GM12878 (cell line): Measurements from ENCODE around the gene LRRC74B. TPM values are rescaled to one million over a fixed set of nuclear protein-coding genes. Genes with fewer than 3 reads are reported as not detected.
A peak's percentile ranks its signal among the peaks of the same experiment; 100 is the strongest.

Experiments
- ATAC-seq: fragments of 200-7000 bp; cut with Tn5 transposase; 3 replicates; pipeline ENCODE4 v1.9.1; 2020; ENCODE audit warnings: mild to moderate bottlenecking, moderate library complexity
- BruUV-seq: library from RNA; stranded (reverse); fragments of 400-500 nt; replicated peaks from 2 replicates; lab custom pipeline; 2021; lab: Mats Ljungman, UMichigan
- CTCF ChIA-PET: fragments of 300-600 bp; sonication (Branson Sonifier 250); formaldehyde crosslinking; extraction: SDS; loops from one replicate; lab custom pipeline; 2021; ENCODE audit warnings: inconsistent platforms; lab: Yijun Ruan, JAX
- POLR2A ChIA-PET: fragments of 350-600 bp; formaldehyde crosslinking; extraction: SDS; loops from one replicate; lab custom pipeline; 2021; ENCODE audit warnings: inconsistent platforms; lab: Charles Lee
- RAD21 ChIA-PET: fragments of 300-600 bp; sonication (Branson Sonifier 250); formaldehyde crosslinking; loops from one replicate; lab custom pipeline; 2023; ENCODE audit warnings: antibody characterized with exemption; ENCODE audit not compliant: unreplicated experiment; lab: Charles Lee
- SMC1A ChIA-PET: fragments of 300-600 bp; sonication (Branson Sonifier 250); formaldehyde crosslinking; loops from one replicate; lab custom pipeline; 2023; ENCODE audit not compliant: unreplicated experiment, uncharacterized antibody; lab: Charles Lee
- DNase-seq: peaks from one replicate; pipeline ENCODE4 v3.0.0-alpha.2; 2011; ENCODE audit warnings: low read depth, low spot score
- FAIRE-seq: peaks from 3 replicates; lab custom pipeline; 2011; peaks lifted over from hg19 to GRCh38; lab: Jason Lieb, UNC
- H2AFZ ChIP-seq: 2 replicates; pipeline ENCODE4 v1.6.0; 2011; ENCODE audit warnings: low read depth, low read length, control low read depth; ENCODE audit not compliant: control insufficient read depth
- H3K27ac ChIP-seq: 2 replicates; pipeline ENCODE4 v1.5.1; 2011; ENCODE audit warnings: control low read depth; ENCODE audit not compliant: control insufficient read depth, insufficient read depth
- H3K27me3 ChIP-seq, 2 experiments: replicated peaks in 1 of 2; 2 replicates each; pipeline versions ENCODE4 v1.6.0 to v1.6.1; 2011; ENCODE audit warnings: low read length in 1 of 2; ENCODE audit not compliant: control insufficient read depth in 2 of 2, insufficient read depth in 2 of 2
- H3K36me3 ChIP-seq, 2 experiments: 2 replicates each; pipeline ENCODE4 v1.5.1; 2011; ENCODE audit warnings: low read length in 1 of 2; ENCODE audit not compliant: control insufficient read depth in 2 of 2, insufficient read depth in 2 of 2
- H3K4me1 ChIP-seq: 2 replicates; pipeline ENCODE4 v1.6.1; 2011; ENCODE audit warnings: mild to moderate bottlenecking, low read length, moderate library complexity, mixed read lengths; ENCODE audit not compliant: control insufficient read depth, insufficient read depth
- H3K4me2 ChIP-seq: 2 replicates; pipeline ENCODE4 v1.6.0; 2011; ENCODE audit warnings: control low read depth; ENCODE audit not compliant: control insufficient read depth, insufficient read depth
- H3K4me3 ChIP-seq: fragments of 200-600 bp; sonication (generic); 2 replicates; pipeline ENCODE4 v1.5.1; 2016
- H3K79me2 ChIP-seq: 2 replicates; pipeline ENCODE4 v1.6.0; 2011; ENCODE audit warnings: low read length; ENCODE audit not compliant: control insufficient read depth, insufficient read depth
- H3K9ac ChIP-seq: 2 replicates; pipeline ENCODE4 v1.8.0; 2011; ENCODE audit warnings: low read length, control low read depth, mixed read lengths; ENCODE audit not compliant: control insufficient read depth, insufficient read depth
- H3K9me3 ChIP-seq: replicated peaks from 3 replicates; pipeline ENCODE4 v1.5.1; 2011; ENCODE audit warnings: mild to moderate bottlenecking, low read length; ENCODE audit not compliant: control insufficient read depth, insufficient read depth
- H4K20me1 ChIP-seq: 2 replicates; pipeline ENCODE4 v1.6.0; 2011; ENCODE audit not compliant: control insufficient read depth, insufficient read depth
- CBFB ChIP-seq: IDR thresholded peaks from 2 replicates; pipeline ENCODE4 v1.6.1; 2016; ENCODE audit warnings: antibody characterized with exemption, low read depth
- CREM ChIP-seq: IDR thresholded peaks from 2 replicates; pipeline ENCODE4 v1.6.1; 2014; ENCODE audit warnings: antibody characterized with exemption, low read depth
- FOXM1 ChIP-seq: IDR thresholded peaks from 2 replicates; pipeline ENCODE4 v1.6.1; 2012; ENCODE audit warnings: low read depth, mild to moderate bottlenecking, inconsistent platforms, low read length, moderate library complexity
- JUNB ChIP-seq: IDR thresholded peaks from 2 replicates; pipeline ENCODE4 v1.6.1; 2016; ENCODE audit warnings: antibody characterized with exemption, mild to moderate bottlenecking
- NFIC ChIP-seq: IDR thresholded peaks from 2 replicates; pipeline ENCODE4 v1.6.1; 2012; ENCODE audit warnings: low read depth, mild to moderate bottlenecking, inconsistent platforms, low read length, moderate library complexity
- RUNX3 ChIP-seq: IDR thresholded peaks from 2 replicates; pipeline ENCODE4 v1.6.1; 2012; ENCODE audit warnings: low read length, inconsistent platforms
- WGBS: methylation state at CpG from one replicate; pipeline ENCODE4 v1.1.6; 2016; ENCODE audit warnings: low lambda C conversion rate; ENCODE audit not compliant: insufficient replicate concordance, insufficient coverage; ENCODE audit errors: missing lambda C conversion rate; 5-methylcytosine and 5-hydroxymethylcytosine counted together
- in situ Hi-C: fragments of 300-500 bp; cut with MboI; formaldehyde crosslinking; loops from 9 replicates; pipeline ENCODE4 v1.14.3; 2018; ENCODE audit warnings: mixed read lengths
- intact Hi-C: fragments of 100-400 bp; cut with micrococcal nuclease; formaldehyde crosslinking; loops from one replicate; pipeline ENCODE4 v1.14.2; 2022; ENCODE audit not compliant: unreplicated experiment
- polyA plus RNA-seq, 11 experiments: library from polyadenylated mRNA; depleted of rRNA in 4 of 11; unstranded in 6 of 11; stranded (reverse) in 5 of 11; fragments of >200 nt; fragmentation: Nextera tagmentation in 4 of 11; fragmentation: Illumina TruSeq in 1 of 11; extraction: Ambion mirVana in 4 of 11; extraction: Trizol in 1 of 11; gene quantifications; 1 replicate in 1 of 11; 2 replicates in 10 of 11; pipeline versions ENCODE4 v1.2.1 to v1.2.3, GENCODE V29; 2011 to 2016; ENCODE audit warnings: inconsistent platforms in 2 of 11, missing spikeins in 2 of 11, low read depth in 1 of 11
- total RNA-seq, 4 experiments: library from RNA; depleted of rRNA in 3 of 4; stranded (reverse); fragments of >200 nt in 3 of 4; fragmentation: Illumina TruSeq in 1 of 4; extraction: Trizol in 1 of 4; gene quantifications; 2 replicates each; pipeline versions ENCODE4 v1.2.1 to v1.2.3, GENCODE V29; 2013 to 2021
- TF ChIP-seq, protein P1 (sequence below): fragments of 450-650 bp; IDR thresholded peaks from 2 replicates; pipeline ENCODE4 v1.6.1; 2017; ENCODE audit warnings: mild to moderate bottlenecking, moderate library complexity

The LRRC74B gene
- total and polyA plus RNA-seq, 10 of the 15 experiments (the other 5 are each of a cell fraction or from before 2014, with no cell fraction given): not detected

DNA sequence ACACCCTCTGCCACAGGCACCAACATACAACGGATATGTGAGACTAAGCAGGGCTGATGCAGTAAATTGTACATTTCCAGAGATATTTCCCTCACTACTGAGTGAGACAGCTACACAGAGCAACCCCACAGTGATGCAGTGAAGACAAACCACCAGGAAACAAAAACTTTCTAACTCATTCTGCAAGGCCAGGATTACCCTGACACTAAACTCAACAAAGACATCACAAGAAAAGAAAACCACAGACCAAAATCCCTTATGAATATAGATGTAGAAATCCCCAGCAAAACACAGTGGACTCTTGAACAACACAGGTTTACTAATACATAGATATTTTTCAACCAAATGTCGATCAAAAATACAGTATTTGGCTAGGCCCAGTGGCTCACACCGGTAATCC lies 11.9 kb upstream of the LRRC74B start:
- DNase-seq (no peak), ATAC-seq (peak; percentile 82), FAIRE-seq (peak; percentile 75)
- Histone ChIP-seq H2AFZ (no peak overlapping the region), H3K9ac (no peak overlapping the region), H3K4me1 (peaks cover 7% of the 10 kb centered on the region), H3K79me2 (no peaks in the 10 kb centered on the region), H3K9me3 (no peaks in the 10 kb centered on the region), H3K4me2 (no peak overlapping the region), H3K36me3 (no peaks in the 10 kb centered on the region), H3K27ac (no peak overlapping the region), H3K4me3 (no peak overlapping the region), H4K20me1 (no peaks in the 10 kb centered on the region), H3K27me3 (no peaks in the 10 kb centered on the region; a peak in 1 of 4 replicates)
- RAD21 ChIA-PET: interaction anchor here (0.6 kb wide), 1 partner anchor 32 kb away, joined by 3 read pairs; no protein-coding TSS in a partner anchor
- peak; percentile 58 for TF ChIP-seq JUNB
- peak; percentile 44; the same call in 1 of the 2 replicates for TF ChIP-seq FOXM1
- TF ChIP-seq CREM: no peak
- peak; percentile 86 for TF ChIP-seq RUNX3
- TF ChIP-seq, protein P1, sequence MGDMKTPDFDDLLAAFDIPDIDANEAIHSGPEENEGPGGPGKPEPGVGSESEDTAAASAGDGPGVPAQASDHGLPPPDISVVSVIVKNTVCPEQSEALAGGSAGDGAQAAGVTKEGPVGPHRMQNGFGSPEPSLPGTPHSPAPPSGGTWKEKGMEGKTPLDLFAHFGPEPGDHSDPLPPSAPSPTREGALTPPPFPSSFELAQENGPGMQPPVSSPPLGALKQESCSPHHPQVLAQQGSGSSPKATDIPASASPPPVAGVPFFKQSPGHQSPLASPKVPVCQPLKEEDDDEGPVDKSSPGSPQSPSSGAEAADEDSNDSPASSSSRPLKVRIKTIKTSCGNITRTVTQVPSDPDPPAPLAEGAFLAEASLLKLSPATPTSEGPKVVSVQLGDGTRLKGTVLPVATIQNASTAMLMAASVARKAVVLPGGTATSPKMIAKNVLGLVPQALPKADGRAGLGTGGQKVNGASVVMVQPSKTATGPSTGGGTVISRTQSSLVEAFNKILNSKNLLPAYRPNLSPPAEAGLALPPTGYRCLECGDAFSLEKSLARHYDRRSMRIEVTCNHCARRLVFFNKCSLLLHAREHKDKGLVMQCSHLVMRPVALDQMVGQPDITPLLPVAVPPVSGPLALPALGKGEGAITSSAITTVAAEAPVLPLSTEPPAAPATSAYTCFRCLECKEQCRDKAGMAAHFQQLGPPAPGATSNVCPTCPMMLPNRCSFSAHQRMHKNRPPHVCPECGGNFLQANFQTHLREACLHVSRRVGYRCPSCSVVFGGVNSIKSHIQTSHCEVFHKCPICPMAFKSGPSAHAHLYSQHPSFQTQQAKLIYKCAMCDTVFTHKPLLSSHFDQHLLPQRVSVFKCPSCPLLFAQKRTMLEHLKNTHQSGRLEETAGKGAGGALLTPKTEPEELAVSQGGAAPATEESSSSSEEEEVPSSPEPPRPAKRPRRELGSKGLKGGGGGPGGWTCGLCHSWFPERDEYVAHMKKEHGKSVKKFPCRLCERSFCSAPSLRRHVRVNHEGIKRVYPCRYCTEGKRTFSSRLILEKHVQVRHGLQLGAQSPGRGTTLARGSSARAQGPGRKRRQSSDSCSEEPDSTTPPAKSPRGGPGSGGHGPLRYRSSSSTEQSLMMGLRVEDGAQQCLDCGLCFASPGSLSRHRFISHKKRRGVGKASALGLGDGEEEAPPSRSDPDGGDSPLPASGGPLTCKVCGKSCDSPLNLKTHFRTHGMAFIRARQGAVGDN: no peak
- 0 out of 2 replicates have a peak, but pooled peaks have one; percentile 44 for TF ChIP-seq CBFB
- peak; percentile 68; the same call in 1 of the 2 replicates for TF ChIP-seq NFIC
- WGBS: 5% methylated on average over 3 of the region's 3 CpGs
- intact Hi-C loops (no loop called here), in situ Hi-C loops (no loop called here)
- POLR2A ChIA-PET: no interaction called here
- SMC1A ChIA-PET: interaction anchor here (1.2 kb wide), 1 partner anchor 13 kb away, joined by 3 read pairs; no protein-coding TSS in a partner anchor
- CTCF ChIA-PET: no interaction called here
- no TSS peak for BruUV-seq
